Activated T-helper 1 cell treated with Interleukin-2 at 50 U/mL for 16 hours (primary cell): ENCODE measurements around the gene CEP97.

Source experiments
- DNase-seq: peaks from one replicate; pipeline ENCODE4 v3.0.0-alpha.2; 2020; ENCODE audit warnings: low read depth

The CEP97 gene

GRCh38 chr3:101816215-101817149, 92.1 kb downstream of the CEP97 start:
- DNase-seq: no peak

GRCh38 chr3:101817992-101818391, 93.6 kb downstream of the CEP97 start:
- no peak for DNase-seq

GRCh38 chr3:101819649-101820206, 95.3 kb downstream of the CEP97 start:
- no peak for DNase-seq
